ENCODE results near the gene CCL14.

The CCL14 gene

GRCh38 chr17:35936063-35936462 is 50.5 kb downstream of the CCL14 start:
- DNase-seq = no peak

- DNase-seq = no peak
Measured at GRCh38 chr17:35934760-35935159, 51.8 kb downstream of the CCL14 start.
